Right atrium auricular region (tissue), 2 donors: ENCODE measurements around the gene COL19A1. TPM values are rescaled to one million over a fixed set of nuclear protein-coding genes. Genes with fewer than 3 reads are reported as not detected.

Experiments
- DNase-seq: peaks from one replicate; pipeline ENCODE4 v3.0.0-alpha.2; 2019; ENCODE audit warnings: low spot score
- H3K27ac ChIP-seq, 2 donors: fragments of 200-600 bp; sonication (generic); 1 replicate in 1 of 2; 2 replicates in 1 of 2; pipeline ENCODE4 v1.5.1; 2016 to 2019
- H3K27me3 ChIP-seq, 2 donors: fragments of 200-600 bp; sonication (generic); one replicate each; pipeline versions ENCODE4 v1.5.1 to v1.6.0; 2017 to 2019
- H3K36me3 ChIP-seq: fragments of 200-600 bp; sonication (generic); one replicate; pipeline ENCODE4 v1.5.1; 2016
- H3K4me1 ChIP-seq, 2 donors: fragments of 200-600 bp; sonication (generic); one replicate each; pipeline versions ENCODE4 v1.5.1 to v1.6.0; 2017 to 2019
- H3K4me3 ChIP-seq, 2 donors: fragments of 200-600 bp; sonication (generic); 1 replicate in 1 of 2; 2 replicates in 1 of 2; pipeline ENCODE4 v1.5.1; 2017 to 2019; ENCODE audit warnings: mild to moderate bottlenecking in 1 of 2, moderate library complexity in 1 of 2
- H3K9me3 ChIP-seq, 2 donors: fragments of 200-600 bp; sonication (generic); one replicate each; pipeline ENCODE4 v1.5.1; 2019
- total RNA-seq, 2 donors: library from RNA; depleted of rRNA; stranded (reverse); fragments of >200 nt; gene quantifications; one replicate each; pipeline ENCODE4 v1.1.0, GENCODE V29; 2016
- TF ChIP-seq, protein P1 (sequence below), 2 donors: fragments of 200-600 bp; sonication (generic); IDR thresholded peaks; one replicate each; pipeline ENCODE4 v1.5.1; 2019; ENCODE audit warnings: antibody characterized with exemption in 2 of 2

The COL19A1 gene
- total RNA-seq, 2 donors from 2014 or later, result 2.7 to 3.9 TPM

- Histone ChIP-seq H3K4me1 (no peaks in the 10 kb centered on the region), H3K27me3 (no peaks in the 10 kb centered on the region), H3K4me3 (no peak overlapping the region), H3K9me3 (no peaks in the 10 kb centered on the region), H3K27ac (no peak overlapping the region), H3K36me3 (no peaks in the 10 kb centered on the region)
- no peak for DNase-seq
- TF ChIP-seq, protein P1, sequence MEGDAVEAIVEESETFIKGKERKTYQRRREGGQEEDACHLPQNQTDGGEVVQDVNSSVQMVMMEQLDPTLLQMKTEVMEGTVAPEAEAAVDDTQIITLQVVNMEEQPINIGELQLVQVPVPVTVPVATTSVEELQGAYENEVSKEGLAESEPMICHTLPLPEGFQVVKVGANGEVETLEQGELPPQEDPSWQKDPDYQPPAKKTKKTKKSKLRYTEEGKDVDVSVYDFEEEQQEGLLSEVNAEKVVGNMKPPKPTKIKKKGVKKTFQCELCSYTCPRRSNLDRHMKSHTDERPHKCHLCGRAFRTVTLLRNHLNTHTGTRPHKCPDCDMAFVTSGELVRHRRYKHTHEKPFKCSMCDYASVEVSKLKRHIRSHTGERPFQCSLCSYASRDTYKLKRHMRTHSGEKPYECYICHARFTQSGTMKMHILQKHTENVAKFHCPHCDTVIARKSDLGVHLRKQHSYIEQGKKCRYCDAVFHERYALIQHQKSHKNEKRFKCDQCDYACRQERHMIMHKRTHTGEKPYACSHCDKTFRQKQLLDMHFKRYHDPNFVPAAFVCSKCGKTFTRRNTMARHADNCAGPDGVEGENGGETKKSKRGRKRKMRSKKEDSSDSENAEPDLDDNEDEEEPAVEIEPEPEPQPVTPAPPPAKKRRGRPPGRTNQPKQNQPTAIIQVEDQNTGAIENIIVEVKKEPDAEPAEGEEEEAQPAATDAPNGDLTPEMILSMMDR (IDR thresholded peaks at IDR 0.05), result no peak
Measured at GRCh38 chr6:69900869-69901268, 34.5 kb downstream of the COL19A1 start.

DNA sequence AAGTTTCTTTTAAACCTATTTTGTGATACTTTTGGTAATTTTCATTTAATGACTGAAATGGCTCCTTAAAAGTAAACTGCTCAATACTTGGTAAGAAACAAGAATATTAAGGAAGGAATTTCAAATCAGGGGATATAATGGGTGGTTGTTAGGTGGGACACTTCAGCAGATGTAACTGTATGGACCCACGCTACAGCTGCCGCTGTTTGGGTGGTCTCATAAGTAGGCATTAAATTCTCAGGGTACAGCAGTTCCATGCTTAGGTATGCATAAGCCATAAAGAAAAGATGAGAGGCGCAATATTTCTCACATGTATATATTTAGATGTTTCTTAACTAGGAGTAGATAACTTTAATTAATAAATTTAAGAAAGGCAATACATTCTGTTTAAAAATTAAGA is 35.0 kb downstream of the COL19A1 start:
- no peaks in the 10 kb centered on the region for H3K36me3 ChIP-seq
- TF ChIP-seq, protein P1 (IDR thresholded peaks at IDR 0.05), result no peak
- no peaks in the 10 kb centered on the region for H3K9me3 ChIP-seq
- H3K27ac ChIP-seq, result no peak overlapping the region
- no peaks in the 10 kb centered on the region for H3K27me3 ChIP-seq
- no peak for DNase-seq
- H3K4me1 ChIP-seq, result no peaks in the 10 kb centered on the region
- no peak overlapping the region for H3K4me3 ChIP-seq

DNA sequence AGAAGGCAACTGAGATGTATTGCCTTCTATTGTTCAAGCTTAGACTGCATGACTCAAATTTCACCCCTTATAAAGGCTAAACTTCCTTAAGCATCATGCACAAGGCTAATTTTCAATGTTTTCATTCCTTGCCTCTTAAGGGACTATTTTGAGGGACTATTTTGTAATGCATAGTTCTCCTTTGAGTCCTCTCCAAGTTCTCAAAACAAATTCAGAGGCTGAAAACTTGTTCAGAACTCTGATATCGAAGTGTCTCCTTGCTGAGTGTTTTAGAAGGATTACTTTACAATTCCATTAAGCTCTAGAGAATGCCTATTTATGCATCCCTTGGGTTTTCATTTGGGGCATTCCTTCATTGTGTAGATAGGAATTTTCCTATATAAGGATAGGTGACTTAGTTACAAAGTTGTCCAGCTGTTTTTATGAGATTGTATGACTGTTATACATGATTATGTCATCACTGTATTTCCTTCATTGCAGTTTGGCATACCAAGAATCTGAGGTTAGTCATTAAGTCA is 41.7 kb downstream of the COL19A1 start:
- H3K27ac ChIP-seq, result no peak overlapping the region
- TF ChIP-seq, protein P1 (IDR thresholded peaks at IDR 0.05), result no peak
- H3K27me3 ChIP-seq, result no peaks in the 10 kb centered on the region
- no peak for DNase-seq
- no peak overlapping the region for H3K4me3 ChIP-seq
- no peaks in the 10 kb centered on the region for H3K4me1 ChIP-seq
- H3K9me3 ChIP-seq, result no peaks in the 10 kb centered on the region
- H3K36me3 ChIP-seq, result no peaks in the 10 kb centered on the region

DNA sequence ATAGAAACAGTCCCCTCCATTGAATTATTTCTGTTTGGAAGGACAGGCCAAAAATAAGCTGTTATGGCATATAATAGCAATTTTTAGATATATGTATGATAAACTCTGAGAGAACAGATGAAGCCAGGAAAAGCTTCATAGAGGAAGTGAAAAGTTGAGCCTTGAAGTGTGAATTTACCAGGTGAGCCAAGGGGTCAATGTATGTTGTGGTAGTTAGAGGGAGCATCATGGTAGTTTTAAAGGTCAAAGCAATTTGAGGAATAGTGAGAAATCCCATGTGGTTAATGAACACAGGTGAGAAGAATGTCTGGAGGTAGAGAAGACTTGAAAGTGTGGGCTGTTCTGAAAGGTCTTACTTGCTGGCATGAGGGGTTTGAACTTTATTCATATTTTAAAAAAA is 47.0 kb downstream of the COL19A1 start:
- H3K27ac ChIP-seq, result no peak overlapping the region
- no peak overlapping the region for H3K4me3 ChIP-seq
- no peaks in the 10 kb centered on the region for H3K4me1 ChIP-seq
- no peaks in the 10 kb centered on the region for H3K27me3 ChIP-seq
- no peak for DNase-seq
- H3K36me3 ChIP-seq, result no peaks in the 10 kb centered on the region
- H3K9me3 ChIP-seq, result no peaks in the 10 kb centered on the region
- TF ChIP-seq, protein P1 (IDR thresholded peaks at IDR 0.05), result no peak

- no peak overlapping the region for H3K4me3 ChIP-seq
- DNase-seq, result no peak
- no peaks in the 10 kb centered on the region for H3K4me1 ChIP-seq
Measured at GRCh38 chr6:69914015-69914485, 47.7 kb downstream of the COL19A1 start.

More at GRCh38 chr6:69914015-69914485, 47.7 kb downstream of the COL19A1 start:
- TF ChIP-seq, protein P1 (IDR thresholded peaks at IDR 0.05), result no peak
- H3K9me3 ChIP-seq, result no peaks in the 10 kb centered on the region
- no peaks in the 10 kb centered on the region for H3K36me3 ChIP-seq
- no peaks in the 10 kb centered on the region for H3K27me3 ChIP-seq
- H3K27ac ChIP-seq, result no peak overlapping the region
